ENCODE measurements around the gene ACSL1. TPM values are rescaled to one million over a fixed set of nuclear protein-coding genes. Genes with fewer than 3 reads are reported as not detected.
"Not testable (repeated sequence)": the region's sequence is repeated elsewhere in the genome, so short reads cannot be mapped to it uniquely, and the experiment has no call there.

The ACSL1 gene
- total and polyA plus RNA-seq, 12 donors: 6.2 to 113 (median 67.7) TPM

- H3K27ac ChIP-seq: no peak overlapping the region
- no peak for DNase-seq
- H3K4me3 ChIP-seq: no peak overlapping the region
- no peak for TF ChIP-seq CTCF (IDR thresholded peaks at IDR 0.05)
- TF ChIP-seq POLR2A (IDR thresholded peaks at IDR 0.05): no peak
- no peaks in the 10 kb centered on the region for H3K27me3 ChIP-seq
- intact Hi-C loops (cut with DNase I): loop anchor here in 1 of 2 donors (10.0 kb wide), 1 partner anchor 244 kb away; no protein-coding TSS in a partner anchor
- H3K9me3 ChIP-seq (replicated peaks in 1 of 3): no peaks in the 10 kb centered on the region
- no peaks in the 10 kb centered on the region for H3K36me3 ChIP-seq (replicated peaks in 1 of 2)
- peaks cover 0 to 4% of the 10 kb centered on the region in 2 donors for H3K4me1 ChIP-seq (replicated peaks in 1 of 2)
- WGBS, 4 donors: 95 to 100% (median 97%) methylated on average over 1 to 20 of the region's 20 CpGs
Observed at GRCh38 chr4:184740980-184741391, 84.8 kb downstream of the ACSL1 start.

- intact Hi-C loops (cut with DNase I); H3K36me3 ChIP-seq (replicated peaks in 1 of 2); H3K27me3 ChIP-seq; DNase-seq; H3K27ac ChIP-seq; H3K4me3 ChIP-seq; H3K4me1 ChIP-seq (replicated peaks in 1 of 2); H3K9me3 ChIP-seq (replicated peaks in 1 of 3): not testable (repeated sequence)
- 60 to 71% (median 66%) methylated on average over 1 of the region's 1 CpG for WGBS, 4 donors
Observed at GRCh38 chr4:184739575-184739974, 86.2 kb downstream of the ACSL1 start.

GRCh38 chr4:184734758-184735157 lies 91.0 kb downstream of the ACSL1 start:
- no peak for DNase-seq
- no peak for TF ChIP-seq CTCF (IDR thresholded peaks at IDR 0.05)
- TF ChIP-seq POLR2A (IDR thresholded peaks at IDR 0.05): no peak
- WGBS, 4 donors: 52 to 64% (median 60%) methylated on average over 6 of the region's 6 CpGs
- intact Hi-C loops (cut with DNase I): loop anchor here in 1 of 2 donors (5.0 kb wide), 1 partner anchor 87 kb away; the partner anchor contains the start of genes CASP3 and PRIMPOL
- no peaks in the 10 kb centered on the region for H3K9me3 ChIP-seq (replicated peaks in 1 of 3)
- no peaks in the 10 kb centered on the region for H3K36me3 ChIP-seq (replicated peaks in 1 of 2)
- H3K27me3 ChIP-seq: no peaks in the 10 kb centered on the region
- H3K27ac ChIP-seq: no peak overlapping the region
- H3K4me3 ChIP-seq: peak overlapping the region in 2 of 4 donors; percentile 58 to 61
- H3K4me1 ChIP-seq (replicated peaks in 1 of 2): peaks cover 3 to 12% of the 10 kb centered on the region in 2 donors

GRCh38 chr4:184733654-184734524 lies 91.9 kb downstream of the ACSL1 start, which contains the start of gene CENPU:
Gene CENPU (minus strand): TSS chr4:184734096. CDS start chr4:184734062, 34 bp downstream.
- intact Hi-C loops (cut with DNase I): loop anchor here in 1 of 2 donors (5.0 kb wide), 1 partner anchor 87 kb away; the partner anchor contains the start of genes CASP3 and PRIMPOL
- TF ChIP-seq CTCF (IDR thresholded peaks at IDR 0.05): peak in 2 of 6 experiments; percentile 3 to 54
- peak; percentile 44 to 98 for TF ChIP-seq POLR2A (IDR thresholded peaks at IDR 0.05)
- H3K27ac ChIP-seq: peak within 1 kb of the TSS in 3 of 5 donors; percentile 45 to 66 (median 56)

More at GRCh38 chr4:184733654-184734524, 91.9 kb downstream of the ACSL1 start, which contains the start of gene CENPU:
- Histone ChIP-seq H3K36me3 (replicated peaks in 1 of 2) (no peaks in the 10 kb centered on the region), H3K4me1 (replicated peaks in 1 of 2) (peaks cover 3 to 12% of the 10 kb centered on the region in 2 donors), H3K4me3 (peak within 1 kb of the TSS in 3 of 4 donors; percentile 58 to 76 (median 61)), H3K27me3 (no peaks in the 10 kb centered on the region), H3K9me3 (replicated peaks in 1 of 3) (no peaks in the 10 kb centered on the region)
- WGBS, 4 donors: 0 to 2% (median 0%) methylated on average over 13 to 69 of the region's 69 CpGs
- peak; percentile 96 to 98 (median 97) for DNase-seq
